Gastrocnemius medialis (tissue), 4 donors: ENCODE results near the gene MMD2.

ENCODE experiments used
- CTCF ChIP-seq, 5 experiments: fragments of 450-650 bp in 3 of 5; fragments of 200-600 bp in 2 of 5; sonication (generic) in 2 of 5; IDR thresholded peaks in 4 of 5; conservative IDR thresholded peaks in 1 of 5; 1 replicate in 4 of 5; 2 replicates in 1 of 5; pipeline ENCODE4 v1.5.1; 2016 to 2019; ENCODE audit warnings: antibody characterized with exemption in 5 of 5, mild to moderate bottlenecking in 3 of 5, moderate library complexity in 3 of 5
- POLR2A ChIP-seq, 2 donors: fragments of 450-650 bp; IDR thresholded peaks; one replicate each; pipeline ENCODE4 v1.6.1; 2017; ENCODE audit warnings: antibody characterized with exemption in 2 of 2, mild to moderate bottlenecking in 2 of 2, moderate library complexity in 2 of 2

- no peak for TF ChIP-seq CTCF (IDR thresholded peaks at IDR 0.05 in 4 of 5, conservative IDR thresholded peaks at IDR 0.05 in 1 of 5)
- no peak for TF ChIP-seq POLR2A (IDR thresholded peaks at IDR 0.05)
Observed at GRCh38 chr7:4916113-4916512, 42.9 kb downstream of the MMD2 start.
